HEK293 (cell line): ENCODE data around the gene CACNA1E.

Source experiments
- ATF2 ChIP-seq: fragments of 450-650 bp; formaldehyde crosslinking; IDR thresholded peaks from 2 replicates; pipeline ENCODE4 v1.5.1; 2016; ENCODE audit warnings: missing biosample characterization, missing genetic modification characterization, low read depth
- CTCF ChIP-seq: fragments of 450-650 bp; formaldehyde crosslinking; IDR thresholded peaks from 2 replicates; pipeline ENCODE4 v1.5.1; 2016; ENCODE audit warnings: missing biosample characterization, missing genetic modification characterization
- GLI4 ChIP-seq: fragments of 450-650 bp; formaldehyde crosslinking; IDR thresholded peaks from 2 replicates; pipeline ENCODE4 v1.5.1; 2016; ENCODE audit warnings: missing biosample characterization, missing genetic modification characterization
- OSR2 ChIP-seq: fragments of 450-650 bp; formaldehyde crosslinking; IDR thresholded peaks from 2 replicates; pipeline ENCODE4 v1.5.1; 2016; ENCODE audit warnings: missing biosample characterization, missing genetic modification characterization
- PRDM10 ChIP-seq: fragments of 450-650 bp; formaldehyde crosslinking; IDR thresholded peaks from 2 replicates; pipeline ENCODE4 v1.5.1; 2016; ENCODE audit warnings: missing biosample characterization, missing genetic modification characterization
- SP2 ChIP-seq: fragments of 450-650 bp; formaldehyde crosslinking; IDR thresholded peaks from 2 replicates; pipeline ENCODE4 v1.5.1; 2016; ENCODE audit warnings: missing biosample characterization, missing genetic modification characterization
- ZBTB11 ChIP-seq: fragments of 450-650 bp; formaldehyde crosslinking; conservative IDR thresholded peaks from 2 replicates; pipeline ENCODE4 v1.5.1; 2016; ENCODE audit warnings: low read depth, missing biosample characterization, missing genetic modification characterization
- ZNF214 ChIP-seq: fragments of 450-650 bp; formaldehyde crosslinking; IDR thresholded peaks from 2 replicates; pipeline ENCODE4 v1.5.1; 2017; ENCODE audit warnings: missing biosample characterization, mild to moderate bottlenecking, missing genetic modification characterization, borderline replicate concordance
- ZNF335 ChIP-seq: fragments of 450-650 bp; formaldehyde crosslinking; conservative IDR thresholded peaks from 2 replicates; pipeline ENCODE4 v1.5.1; 2016; ENCODE audit warnings: missing biosample characterization, missing genetic modification characterization
- ZNF560 ChIP-seq: fragments of 450-650 bp; formaldehyde crosslinking; IDR thresholded peaks from 2 replicates; pipeline ENCODE4 v1.5.1; 2017; ENCODE audit warnings: missing biosample characterization, missing genetic modification characterization, borderline replicate concordance
- ZNF664 ChIP-seq: fragments of 450-650 bp; formaldehyde crosslinking; IDR thresholded peaks from 2 replicates; pipeline ENCODE4 v1.5.1; 2016; ENCODE audit warnings: missing biosample characterization, missing genetic modification characterization
- ZSCAN18 ChIP-seq: fragments of 450-650 bp; formaldehyde crosslinking; IDR thresholded peaks from 2 replicates; pipeline ENCODE4 v1.5.1; 2016; ENCODE audit warnings: missing biosample characterization, missing genetic modification characterization

GRCh38 chr1:181794332-181794731, 311.0 kb downstream of the CACNA1E start:
- TF ChIP-seq ZNF560, result no peak
- no peak for TF ChIP-seq ZSCAN18
- no peak for TF ChIP-seq SP2 (tag by site-specific recombination)
- TF ChIP-seq CTCF (tag by site-specific recombination), result no peak
- no peak for TF ChIP-seq ZNF664 (tag by site-specific recombination)
- TF ChIP-seq ZNF214 (tag by site-specific recombination), result no peak
- no peak for TF ChIP-seq OSR2
- TF ChIP-seq GLI4, result no peak
- no peak for TF ChIP-seq ZNF335 (tag by site-specific recombination)
- no peak for TF ChIP-seq ATF2 (tag by site-specific recombination)
- no peak for TF ChIP-seq PRDM10 (tag by site-specific recombination)
- no peak for TF ChIP-seq ZBTB11
